ENCODE results near the gene PDE7B. TPM values are rescaled to one million over a fixed set of nuclear protein-coding genes. Genes with fewer than 3 reads are reported as not detected.

PDE7B gene
- total and polyA plus RNA-seq, 2 of the 8 experiments (the other 6 are each of a cell fraction or from before 2014, with no cell fraction given), result not detected

DNA sequence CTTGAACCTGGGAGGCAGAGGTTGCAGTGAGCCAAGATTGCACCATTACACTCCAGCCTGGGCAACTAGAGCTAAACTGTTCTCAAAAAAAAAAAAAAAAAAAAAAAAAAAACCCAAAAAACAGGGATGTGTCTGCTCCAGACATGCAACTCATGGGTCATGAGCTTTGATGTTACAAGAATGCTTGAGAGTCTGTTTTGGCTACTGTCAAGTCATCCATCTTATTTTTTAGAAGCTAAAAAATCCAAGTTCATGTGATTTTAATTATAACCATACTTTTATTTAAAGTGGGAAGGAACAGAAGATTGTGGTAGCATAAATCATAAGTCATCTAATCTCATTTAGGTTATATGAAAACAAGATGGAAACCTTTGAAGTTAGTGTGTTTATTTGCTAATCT lies 120.6 kb downstream of the PDE7B start:
- Histone ChIP-seq H2BK5ac (ENCODE audit: low read depth, low read length) (no peak overlapping the region), H3K14ac (ENCODE audit: insufficient read length) (no peak overlapping the region), H3K4me1 (replicated peaks in 1 of 4; ENCODE audit: control insufficient read depth in 3 of 4, insufficient read depth in 4 of 4, low read length in 3 of 4) (no peaks in the 10 kb centered on the region), H2BK120ac (replicated peaks; ENCODE audit: low read depth, low read length) (no peak overlapping the region), H3K9me3 (ENCODE audit: insufficient read depth in 2 of 2, low read depth in 1 of 2, low read length in 1 of 2) (no peaks in the 10 kb centered on the region), H2BK12ac (ENCODE audit: low read depth, low read length) (no peak overlapping the region), H4K91ac (replicated peaks; ENCODE audit: insufficient read length, low read length) (no peak overlapping the region), H2BK15ac (ENCODE audit: low read length) (no peak overlapping the region), H3K9ac (replicated peaks in 1 of 4; ENCODE audit: extremely low read depth in 1 of 4, low read depth in 3 of 4, low read length in 3 of 4) (no peak overlapping the region), H3K27ac (ENCODE audit: low read depth, low read length) (no peak overlapping the region), H4K8ac (ENCODE audit: extremely low read depth, insufficient read depth, low read length) (no peak overlapping the region), H2BK20ac (ENCODE audit: low read length) (no peak overlapping the region), H3K27me3 (replicated peaks in 1 of 4; ENCODE audit: control insufficient read depth in 3 of 4, extremely low read depth in 1 of 4, insufficient read depth in 3 of 4, low read length in 3 of 4) (no peaks in the 10 kb centered on the region), H3K4me2 (ENCODE audit: insufficient read depth in 1 of 2, low read depth in 2 of 2, low read length in 2 of 2) (no peak overlapping the region), H3K79me1 (ENCODE audit: low read depth, low read length) (no peaks in the 10 kb centered on the region), H4K20me1 (replicated peaks in 1 of 2; ENCODE audit: control insufficient read depth in 1 of 2, insufficient read depth in 2 of 2, low read length in 2 of 2) (no peaks in the 10 kb centered on the region), H2AK5ac (ENCODE audit: low read depth, low read length) (no peak overlapping the region), H3K56ac (replicated peaks; ENCODE audit: insufficient read length, low read depth, low read length) (no peak overlapping the region), H4K5ac (ENCODE audit: insufficient read length, low read depth, low read length) (no peak overlapping the region), H3K23ac (ENCODE audit: insufficient read length) (no peak overlapping the region), H3K4ac (replicated peaks; ENCODE audit: insufficient read length, low read depth, low read length) (no peak overlapping the region), H3K18ac (ENCODE audit: extremely low read depth, low read length) (no peak overlapping the region), H3K4me3 (ENCODE audit: extremely low read depth in 1 of 4, insufficient read depth in 2 of 4, low read depth in 3 of 4, low read length in 4 of 4) (no peak overlapping the region), H2AFZ (ENCODE audit: low read length) (no peak overlapping the region), H3K23me2 (ENCODE audit: low read depth, low read length) (no peaks in the 10 kb centered on the region), H3K79me2 (ENCODE audit: control insufficient read depth in 1 of 2, insufficient read depth in 2 of 2, low read length in 2 of 2) (no peaks in the 10 kb centered on the region), H3K36me3 (ENCODE audit: control insufficient read depth in 2 of 4, insufficient read depth in 4 of 4, low read length in 3 of 4) (no peaks in the 10 kb centered on the region)
- no peak for FAIRE-seq
- DNase-seq (ENCODE audit: low read depth in 1 of 2, low spot score in 2 of 2), result no peak
- TF ChIP-seq SIX5 (IDR thresholded peaks at IDR 0.05; ENCODE audit: low read depth, low read length) (no peak), GTF2F1 (IDR thresholded peaks at IDR 0.05; ENCODE audit: borderline replicate concordance, low read depth, low read length) (no peak), MAFK (IDR thresholded peaks at IDR 0.05; ENCODE audit: low read depth, low read length) (no peak), CHD1 (IDR thresholded peaks at IDR 0.05; ENCODE audit: low read depth, low read length) (no peak), JUN (IDR thresholded peaks at IDR 0.05; ENCODE audit: low read depth, low read length) (no peak), SP2 (IDR thresholded peaks at IDR 0.05; ENCODE audit: low read length) (no peak), TBP (IDR thresholded peaks at IDR 0.05; ENCODE audit: low read depth, low read length) (no peak), TAF7 (optimal IDR thresholded peaks at IDR 0.05; ENCODE audit: borderline replicate concordance, low read depth, low read length) (no peak), BACH1 (IDR thresholded peaks at IDR 0.05; ENCODE audit: low read length) (no peak), CREB1 (IDR thresholded peaks at IDR 0.05) (no peak), NANOG (IDR thresholded peaks at IDR 0.05; ENCODE audit: insufficient read depth, low read depth, low read length, poor library complexity, severe bottlenecking) (no peak), SIRT6 (IDR thresholded peaks at IDR 0.05; ENCODE audit: low read length) (no peak)
- ChIA-PET CTCF (ENCODE audit: partially characterized antibody) (interaction anchor here (0.8 to 1.1 kb wide), 2 partner anchors 254 kb away, joined by 3 read pairs; no protein-coding TSS in a partner anchor), POLR2A (ENCODE audit: partially characterized antibody) (no interaction called here)

Measured in H1 (cell line).